HepG2 (cell line): ENCODE measurements around the gene TMEM108. TPM values are rescaled to one million over a fixed set of nuclear protein-coding genes. Genes with fewer than 3 reads are reported as not detected.

Experiments used
- ATAC-seq: fragments of 200-7000 bp; cut with Tn5 transposase; 3 replicates; pipeline ENCODE4 v1.9.1; 2020; ENCODE audit warnings: mild to moderate bottlenecking, moderate library complexity
- BruUV-seq: library from RNA; stranded (reverse); fragments of 400-500 nt; replicated peaks from 2 replicates; lab custom pipeline; 2021; lab: Mats Ljungman, UMichigan
- CTCF ChIA-PET: fragments of 300-600 bp; formaldehyde crosslinking; extraction: SDS; loops from one replicate; lab custom pipeline; 2021; ENCODE audit warnings: low total read pairs, inconsistent platforms, low intra/inter-chr PET ratio; lab: Yijun Ruan, JAX
- POLR2A ChIA-PET: fragments of 350-600 bp; sonication (Branson Sonifier 250); formaldehyde crosslinking; loops from one replicate; lab custom pipeline; 2020; ENCODE audit warnings: antibody characterized with exemption, inconsistent platforms; lab: Yijun Ruan, JAX
- DNase-seq: peaks from one replicate; pipeline ENCODE4 v3.0.0-alpha.2; 2015; ENCODE audit warnings: low spot score
- FAIRE-seq: peaks from 3 replicates; lab custom pipeline; 2011; peaks lifted over from hg19 to GRCh38; lab: Jason Lieb, UNC
- H2AFZ ChIP-seq: one replicate; pipeline ENCODE4 v1.6.1; 2011; ENCODE audit warnings: low read length, inconsistent platforms
- H3K27ac ChIP-seq: fragments of 300-600 bp; 3 replicates; pipeline ENCODE4 v1.8.0; 2011; ENCODE audit warnings: mixed run types, mild to moderate bottlenecking, mixed read lengths, low read length, inconsistent platforms; ENCODE audit not compliant: insufficient read depth; ENCODE audit errors: extremely low read length
- H3K27me3 ChIP-seq, 2 experiments: fragments of 200-600 bp in 1 of 2; 2 replicates in 1 of 2; 3 replicates in 1 of 2; pipeline versions ENCODE4 v1.6.0 to v1.8.0; 2011; ENCODE audit warnings: low read length in 2 of 2, mild to moderate bottlenecking in 2 of 2, moderate library complexity in 2 of 2, inconsistent platforms in 1 of 2; ENCODE audit not compliant: insufficient read depth in 2 of 2, control insufficient read depth in 1 of 2
- H3K36me3 ChIP-seq, 2 experiments: fragments of 200-600 bp in 1 of 2; replicated peaks in 1 of 2; 2 replicates in 1 of 2; 3 replicates in 1 of 2; pipeline versions ENCODE4 v1.5.1 to v1.8.0; 2011; ENCODE audit warnings: low read length in 2 of 2, inconsistent platforms in 1 of 2; ENCODE audit not compliant: insufficient read depth in 2 of 2, control insufficient read depth in 1 of 2
- H3K4me1 ChIP-seq: 2 replicates; pipeline ENCODE4 v1.5.1; 2012; ENCODE audit warnings: low read length, inconsistent platforms; ENCODE audit not compliant: insufficient read depth
- H3K4me2 ChIP-seq: 2 replicates; pipeline ENCODE4 v1.6.0; 2011; ENCODE audit warnings: low read depth, low read length, inconsistent platforms
- H3K4me3 ChIP-seq, 3 experiments: fragments of 200-600 bp in 1 of 3; sonication (generic), shearing (Covaris generic) in 1 of 3; replicated peaks in 1 of 3; 2 replicates each; pipeline ENCODE4 v1.5.1; 2011 to 2016; ENCODE audit warnings: low read length in 3 of 3, inconsistent platforms in 2 of 3, low read depth in 2 of 3, mild to moderate bottlenecking in 2 of 3, control low read depth in 1 of 3, mixed read lengths in 1 of 3; ENCODE audit not compliant: insufficient read depth in 1 of 3
- H3K79me2 ChIP-seq: one replicate; pipeline ENCODE4 v1.6.1; 2011; ENCODE audit warnings: low read length, inconsistent platforms; ENCODE audit not compliant: insufficient read depth
- H3K9ac ChIP-seq: 2 replicates; pipeline ENCODE4 v1.6.0; 2011; ENCODE audit warnings: mild to moderate bottlenecking, low read depth, low read length, inconsistent platforms; ENCODE audit not compliant: insufficient read depth
- H3K9me3 ChIP-seq: 2 replicates; pipeline ENCODE4 v1.5.1; 2012; ENCODE audit warnings: mild to moderate bottlenecking, low read length
- H4K20me1 ChIP-seq: 2 replicates; pipeline ENCODE4 v1.6.0; 2011; ENCODE audit warnings: inconsistent platforms, mild to moderate bottlenecking, low read length, moderate library complexity; ENCODE audit not compliant: insufficient read depth
- AHR ChIP-seq: IDR thresholded peaks from 2 replicates; pipeline ENCODE4 v1.6.1; 2018; ENCODE audit warnings: missing genetic modification reagents, missing compliant biosample characterization
- BRD4 ChIP-seq: sonication (generic); formaldehyde crosslinking; IDR thresholded peaks from 2 replicates; pipeline ENCODE4 v1.4.0; 2020; ENCODE audit warnings: missing genetic modification reagents
- HNRNPLL ChIP-seq: fragments of 200-400 bp; formaldehyde crosslinking; IDR thresholded peaks from 2 replicates; pipeline ENCODE4 v1.6.1; 2017; ENCODE audit warnings: mild to moderate bottlenecking, low read depth, low read length; ENCODE audit not compliant: poor library complexity, severe bottlenecking
- KDM2A ChIP-seq: sonication (generic); formaldehyde crosslinking; IDR thresholded peaks from 2 replicates; pipeline ENCODE4 v1.4.0; 2020; ENCODE audit warnings: low read depth, missing genetic modification reagents, borderline replicate concordance
- RFXANK ChIP-seq: IDR thresholded peaks from 2 replicates; pipeline ENCODE4 v1.6.1; 2016
- RNF2 ChIP-seq: fragments of 450-650 bp; conservative IDR thresholded peaks from 2 replicates; pipeline ENCODE4 v1.6.1; 2016; ENCODE audit warnings: low read depth
- TBL1XR1 ChIP-seq: fragments of 150-350 bp; IDR thresholded peaks from 2 replicates; pipeline ENCODE4 v1.6.1; 2014; ENCODE audit warnings: borderline replicate concordance, low read length; ENCODE audit not compliant: partially characterized antibody
- TBX3 ChIP-seq: fragments of 450-650 bp; IDR thresholded peaks from 2 replicates; pipeline ENCODE4 v1.6.1; 2017; ENCODE audit warnings: antibody characterized with exemption, mild to moderate bottlenecking, inconsistent platforms, borderline replicate concordance
- ZMYM2 ChIP-seq: sonication (generic); formaldehyde crosslinking; IDR thresholded peaks from 2 replicates; pipeline ENCODE4 v1.8.0; 2022; ENCODE audit warnings: mild to moderate bottlenecking, missing genetic modification reagents
- ZNF143 ChIP-seq: sonication (generic); formaldehyde crosslinking; IDR thresholded peaks from 2 replicates; pipeline ENCODE4 v1.4.0; 2020; ENCODE audit warnings: missing genetic modification reagents
- ZNF430 ChIP-seq: sonication (generic); formaldehyde crosslinking; IDR thresholded peaks from 2 replicates; pipeline ENCODE4 v1.9.0; 2021; ENCODE audit warnings: mild to moderate bottlenecking, missing genetic modification reagents
- ZNF674 ChIP-seq: sonication (generic); formaldehyde crosslinking; IDR thresholded peaks from 2 replicates; pipeline ENCODE4 v1.5.0; 2020; ENCODE audit warnings: low read depth, mild to moderate bottlenecking, missing genetic modification reagents
- ZNF772 ChIP-seq: sonication (generic); formaldehyde crosslinking; IDR thresholded peaks from 2 replicates; pipeline ENCODE4 v1.5.0; 2020; ENCODE audit warnings: mild to moderate bottlenecking, missing genetic modification reagents
- WGBS: methylation state at CpG from one replicate; pipeline ENCODE4 v1.1.6; 2017; ENCODE audit warnings: low lambda C conversion rate; 5-methylcytosine and 5-hydroxymethylcytosine counted together
- in situ Hi-C: cut with HindIII; loops from 2 replicates; pipeline ENCODE4 v1.10.0; 2017; ENCODE audit warnings: low pct_unique_long_range_greater_than_20kb; ENCODE audit not compliant: extremely low pct_ligation_motif_present
- intact Hi-C: fragments of 100-400 bp; cut with micrococcal nuclease; formaldehyde crosslinking; loops from one replicate; pipeline ENCODE4 v1.10.0; 2022; ENCODE audit not compliant: unreplicated experiment
- polyA plus RNA-seq, 8 experiments: library from polyadenylated mRNA; depleted of rRNA in 3 of 8; stranded (reverse) in 7 of 8; unstranded in 1 of 8; fragments of >200 nt; fragmentation: Illumina TruSeq in 4 of 8; extraction: Trizol in 4 of 8; gene quantifications; 2 replicates each; pipeline versions ENCODE4 v1.2.1 to v1.2.3, GENCODE V29; 2011 to 2016; ENCODE audit warnings: low read depth in 4 of 8, missing spikeins in 1 of 8, mixed read lengths in 1 of 8; ENCODE audit not compliant: insufficient read depth in 1 of 8
- total RNA-seq, 5 experiments: library from RNA; depleted of rRNA; stranded (reverse); fragments of >200 nt; fragmentation: Illumina TruSeq; extraction: Trizol; gene quantifications; 2 replicates each; pipeline ENCODE4 v1.2.3, GENCODE V29; 2016; ENCODE audit warnings: low read depth in 1 of 5
- TF ChIP-seq, protein P1 (sequence below): sonication (generic); formaldehyde crosslinking; IDR thresholded peaks from 2 replicates; pipeline ENCODE4 v1.4.0; 2020; ENCODE audit warnings: missing genetic modification reagents
- TF ChIP-seq, protein P2 (sequence below): sonication (generic); IDR thresholded peaks from 2 replicates; pipeline ENCODE4 v1.6.1; 2016; ENCODE audit warnings: low read depth, borderline replicate concordance
- TF ChIP-seq, protein P3 (sequence below): sonication (generic); formaldehyde crosslinking; IDR thresholded peaks from 2 replicates; pipeline ENCODE4 v1.4.0; 2020; ENCODE audit warnings: missing genetic modification reagents, borderline replicate concordance

TMEM108 gene
- total and polyA plus RNA-seq, 2 of the 13 experiments (the other 11 are each of a cell fraction or from before 2014, with no cell fraction given) = not detected

DNA sequence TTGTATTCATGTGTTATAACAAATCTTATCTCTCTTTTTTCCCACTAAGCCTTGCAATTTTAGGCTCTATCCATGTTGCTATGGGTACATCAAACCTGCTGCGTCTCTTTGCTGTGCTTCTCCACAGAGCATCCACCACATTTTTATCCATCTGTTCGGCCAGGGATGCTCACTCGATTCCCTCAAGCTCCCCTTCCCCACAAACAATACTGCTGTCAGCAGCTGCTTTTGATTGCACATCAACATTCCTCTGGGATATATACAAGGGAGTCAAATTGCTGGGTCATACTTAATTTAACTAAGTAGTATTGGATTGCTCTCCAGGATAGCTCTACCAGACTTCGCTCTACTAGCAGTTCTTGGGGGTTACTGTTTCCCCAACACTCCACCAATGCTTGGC lies 36.8 kb downstream of the TMEM108 start:
- WGBS = 14% methylated on average over 4 of the region's 4 CpGs
- POLR2A ChIA-PET = no interaction called here
- ATAC-seq = no peak

More for the DNA sequence above, 36.8 kb downstream of the TMEM108 start:
- no peaks in the 10 kb centered on the region for H4K20me1 ChIP-seq
- no peak overlapping the region for H3K27ac ChIP-seq
- CTCF ChIA-PET = no interaction called here
- H3K27me3 ChIP-seq = peaks cover 0 to 1% of the 10 kb centered on the region in 2 experiments; a peak in 1 of 5 replicates
- DNase-seq (no peak), FAIRE-seq (no peak)
- TF ChIP-seq TBX3 = no peak
- TF ChIP-seq, protein P1, sequence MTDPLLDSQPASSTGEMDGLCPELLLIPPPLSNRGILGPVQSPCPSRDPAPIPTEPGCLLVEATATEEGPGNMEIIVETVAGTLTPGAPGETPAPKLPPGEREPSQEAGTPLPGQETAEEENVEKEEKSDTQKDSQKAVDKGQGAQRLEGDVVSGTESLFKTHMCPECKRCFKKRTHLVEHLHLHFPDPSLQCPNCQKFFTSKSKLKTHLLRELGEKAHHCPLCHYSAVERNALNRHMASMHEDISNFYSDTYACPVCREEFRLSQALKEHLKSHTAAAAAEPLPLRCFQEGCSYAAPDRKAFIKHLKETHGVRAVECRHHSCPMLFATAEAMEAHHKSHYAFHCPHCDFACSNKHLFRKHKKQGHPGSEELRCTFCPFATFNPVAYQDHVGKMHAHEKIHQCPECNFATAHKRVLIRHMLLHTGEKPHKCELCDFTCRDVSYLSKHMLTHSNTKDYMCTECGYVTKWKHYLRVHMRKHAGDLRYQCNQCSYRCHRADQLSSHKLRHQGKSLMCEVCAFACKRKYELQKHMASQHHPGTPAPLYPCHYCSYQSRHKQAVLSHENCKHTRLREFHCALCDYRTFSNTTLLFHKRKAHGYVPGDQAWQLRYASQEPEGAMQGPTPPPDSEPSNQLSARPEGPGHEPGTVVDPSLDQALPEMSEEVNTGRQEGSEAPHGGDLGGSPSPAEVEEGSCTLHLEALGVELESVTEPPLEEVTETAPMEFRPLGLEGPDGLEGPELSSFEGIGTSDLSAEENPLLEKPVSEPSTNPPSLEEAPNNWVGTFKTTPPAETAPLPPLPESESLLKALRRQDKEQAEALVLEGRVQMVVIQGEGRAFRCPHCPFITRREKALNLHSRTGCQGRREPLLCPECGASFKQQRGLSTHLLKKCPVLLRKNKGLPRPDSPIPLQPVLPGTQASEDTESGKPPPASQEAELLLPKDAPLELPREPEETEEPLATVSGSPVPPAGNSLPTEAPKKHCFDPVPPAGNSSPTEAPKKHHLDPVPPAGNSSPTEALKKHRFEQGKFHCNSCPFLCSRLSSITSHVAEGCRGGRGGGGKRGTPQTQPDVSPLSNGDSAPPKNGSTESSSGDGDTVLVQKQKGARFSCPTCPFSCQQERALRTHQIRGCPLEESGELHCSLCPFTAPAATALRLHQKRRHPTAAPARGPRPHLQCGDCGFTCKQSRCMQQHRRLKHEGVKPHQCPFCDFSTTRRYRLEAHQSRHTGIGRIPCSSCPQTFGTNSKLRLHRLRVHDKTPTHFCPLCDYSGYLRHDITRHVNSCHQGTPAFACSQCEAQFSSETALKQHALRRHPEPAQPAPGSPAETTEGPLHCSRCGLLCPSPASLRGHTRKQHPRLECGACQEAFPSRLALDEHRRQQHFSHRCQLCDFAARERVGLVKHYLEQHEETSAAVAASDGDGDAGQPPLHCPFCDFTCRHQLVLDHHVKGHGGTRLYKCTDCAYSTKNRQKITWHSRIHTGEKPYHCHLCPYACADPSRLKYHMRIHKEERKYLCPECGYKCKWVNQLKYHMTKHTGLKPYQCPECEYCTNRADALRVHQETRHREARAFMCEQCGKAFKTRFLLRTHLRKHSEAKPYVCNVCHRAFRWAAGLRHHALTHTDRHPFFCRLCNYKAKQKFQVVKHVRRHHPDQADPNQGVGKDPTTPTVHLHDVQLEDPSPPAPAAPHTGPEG (CRISPR knock-in tag) = no peak
- no peak for TF ChIP-seq HNRNPLL
- TF ChIP-seq ZNF143 (CRISPR knock-in tag) = no peak
- TF ChIP-seq ZNF772 = no peak
- no peak for TF ChIP-seq ZNF674 (CRISPR knock-in tag)
- TF ChIP-seq TBL1XR1 = no peak
- TF ChIP-seq AHR (CRISPR knock-in tag) = no peak
- no peak for TF ChIP-seq RFXANK (CRISPR knock-in tag)
- TF ChIP-seq ZNF430 (CRISPR knock-in tag) = no peak
- no peak for TF ChIP-seq ZMYM2 (CRISPR knock-in tag)
- no peak for TF ChIP-seq RNF2
- TF ChIP-seq, protein P2, sequence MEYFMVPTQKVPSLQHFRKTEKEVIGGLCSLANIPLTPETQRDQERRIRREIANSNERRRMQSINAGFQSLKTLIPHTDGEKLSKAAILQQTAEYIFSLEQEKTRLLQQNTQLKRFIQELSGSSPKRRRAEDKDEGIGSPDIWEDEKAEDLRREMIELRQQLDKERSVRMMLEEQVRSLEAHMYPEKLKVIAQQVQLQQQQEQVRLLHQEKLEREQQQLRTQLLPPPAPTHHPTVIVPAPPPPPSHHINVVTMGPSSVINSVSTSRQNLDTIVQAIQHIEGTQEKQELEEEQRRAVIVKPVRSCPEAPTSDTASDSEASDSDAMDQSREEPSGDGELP = no peak
- no peak for TF ChIP-seq KDM2A
- TF ChIP-seq, protein P3, sequence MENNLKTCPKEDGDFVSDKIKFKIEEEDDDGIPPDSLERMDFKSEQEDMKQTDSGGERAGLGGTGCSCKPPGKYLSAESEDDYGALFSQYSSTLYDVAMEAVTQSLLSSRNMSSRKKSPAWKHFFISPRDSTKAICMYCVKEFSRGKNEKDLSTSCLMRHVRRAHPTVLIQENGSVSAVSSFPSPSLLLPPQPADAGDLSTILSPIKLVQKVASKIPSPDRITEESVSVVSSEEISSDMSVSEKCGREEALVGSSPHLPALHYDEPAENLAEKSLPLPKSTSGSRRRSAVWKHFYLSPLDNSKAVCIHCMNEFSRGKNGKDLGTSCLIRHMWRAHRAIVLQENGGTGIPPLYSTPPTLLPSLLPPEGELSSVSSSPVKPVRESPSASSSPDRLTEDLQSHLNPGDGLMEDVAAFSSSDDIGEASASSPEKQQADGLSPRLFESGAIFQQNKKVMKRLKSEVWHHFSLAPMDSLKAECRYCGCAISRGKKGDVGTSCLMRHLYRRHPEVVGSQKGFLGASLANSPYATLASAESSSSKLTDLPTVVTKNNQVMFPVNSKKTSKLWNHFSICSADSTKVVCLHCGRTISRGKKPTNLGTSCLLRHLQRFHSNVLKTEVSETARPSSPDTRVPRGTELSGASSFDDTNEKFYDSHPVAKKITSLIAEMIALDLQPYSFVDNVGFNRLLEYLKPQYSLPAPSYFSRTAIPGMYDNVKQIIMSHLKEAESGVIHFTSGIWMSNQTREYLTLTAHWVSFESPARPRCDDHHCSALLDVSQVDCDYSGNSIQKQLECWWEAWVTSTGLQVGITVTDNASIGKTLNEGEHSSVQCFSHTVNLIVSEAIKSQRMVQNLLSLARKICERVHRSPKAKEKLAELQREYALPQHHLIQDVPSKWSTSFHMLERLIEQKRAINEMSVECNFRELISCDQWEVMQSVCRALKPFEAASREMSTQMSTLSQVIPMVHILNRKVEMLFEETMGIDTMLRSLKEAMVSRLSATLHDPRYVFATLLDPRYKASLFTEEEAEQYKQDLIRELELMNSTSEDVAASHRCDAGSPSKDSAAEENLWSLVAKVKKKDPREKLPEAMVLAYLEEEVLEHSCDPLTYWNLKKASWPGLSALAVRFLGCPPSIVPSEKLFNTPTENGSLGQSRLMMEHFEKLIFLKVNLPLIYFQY (CRISPR knock-in tag) = no peak
- no peak for TF ChIP-seq BRD4 (CRISPR knock-in tag)
- no peak overlapping the region for H3K4me3 ChIP-seq
- no TSS peak for BruUV-seq
- H3K4me1 ChIP-seq = no peaks in the 10 kb centered on the region
- intact Hi-C loops (no loop called here), in situ Hi-C loops (no loop called here)
- H3K9me3 ChIP-seq = no peaks in the 10 kb centered on the region
- H3K9ac ChIP-seq = no peak overlapping the region
- H3K4me2 ChIP-seq = no peak overlapping the region
- H2AFZ ChIP-seq = no peak overlapping the region
- no peaks in the 10 kb centered on the region for H3K79me2 ChIP-seq
- H3K36me3 ChIP-seq = no peaks in the 10 kb centered on the region
